HepG2 (cell line): Measurements from ENCODE around the gene ZNF771.

ENCODE experiments used
- ELF3 ChIP-seq: IDR thresholded peaks from 2 replicates; pipeline ENCODE4 v1.6.1; 2016; ENCODE audit warnings: missing genetic modification reagents, missing compliant biosample characterization
- HCFC1 ChIP-seq: fragments of 150-350 bp; IDR thresholded peaks from 2 replicates; pipeline ENCODE4 v1.6.1; 2014; ENCODE audit warnings: low read depth, low read length
- NAIF1 ChIP-seq: sonication (generic); formaldehyde crosslinking; IDR thresholded peaks from 2 replicates; pipeline ENCODE4 v1.5.0; 2020; ENCODE audit warnings: mild to moderate bottlenecking, missing genetic modification reagents, borderline replicate concordance
- SMC3 ChIP-seq: IDR thresholded peaks from 2 replicates; pipeline ENCODE4 v1.6.1; 2011; ENCODE audit warnings: low read length, improper control_type of control experiment
- SP2 ChIP-seq: sonication (generic); formaldehyde crosslinking; IDR thresholded peaks from 2 replicates; pipeline ENCODE4 v1.5.1; 2020; ENCODE audit warnings: mild to moderate bottlenecking, missing genetic modification reagents
- TOPORS ChIP-seq: sonication (generic); formaldehyde crosslinking; IDR thresholded peaks from 2 replicates; pipeline ENCODE4 v1.8.0; 2023; ENCODE audit warnings: mild to moderate bottlenecking, missing genetic modification reagents
- ZNF121 ChIP-seq: sonication (generic); formaldehyde crosslinking; IDR thresholded peaks from 2 replicates; pipeline ENCODE4 v1.5.0; 2020; ENCODE audit warnings: mild to moderate bottlenecking, missing genetic modification reagents
- ZNF644 ChIP-seq: IDR thresholded peaks from 2 replicates; pipeline ENCODE4 v1.6.1; 2016; ENCODE audit warnings: low read depth
- ZZZ3 ChIP-seq: sonication (generic); formaldehyde crosslinking; IDR thresholded peaks from 2 replicates; pipeline ENCODE4 v1.4.0; 2020; ENCODE audit warnings: missing genetic modification reagents, mild to moderate bottlenecking, borderline replicate concordance
- TF ChIP-seq, protein P1 (sequence below): sonication (generic); formaldehyde crosslinking; IDR thresholded peaks from 2 replicates; pipeline ENCODE4 v1.4.0; 2020; ENCODE audit warnings: mild to moderate bottlenecking, missing genetic modification reagents
- TF ChIP-seq, protein P2 (sequence below): sonication (generic); formaldehyde crosslinking; IDR thresholded peaks from 2 replicates; pipeline ENCODE4 v1.5.0; 2020; ENCODE audit warnings: mild to moderate bottlenecking, missing genetic modification reagents, moderate library complexity

- no peak for TF ChIP-seq ZNF121 (CRISPR knock-in tag)
- no peak for TF ChIP-seq HCFC1
- no peak for TF ChIP-seq ZNF644
- TF ChIP-seq ZZZ3 (CRISPR knock-in tag) = no peak
- no peak for TF ChIP-seq ELF3 (CRISPR knock-in tag)
- TF ChIP-seq, protein P1, sequence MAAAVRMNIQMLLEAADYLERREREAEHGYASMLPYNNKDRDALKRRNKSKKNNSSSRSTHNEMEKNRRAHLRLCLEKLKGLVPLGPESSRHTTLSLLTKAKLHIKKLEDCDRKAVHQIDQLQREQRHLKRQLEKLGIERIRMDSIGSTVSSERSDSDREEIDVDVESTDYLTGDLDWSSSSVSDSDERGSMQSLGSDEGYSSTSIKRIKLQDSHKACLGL (CRISPR knock-in tag) = no peak
- no peak for TF ChIP-seq NAIF1
- no peak for TF ChIP-seq SP2 (CRISPR knock-in tag)
- TF ChIP-seq, protein P2, sequence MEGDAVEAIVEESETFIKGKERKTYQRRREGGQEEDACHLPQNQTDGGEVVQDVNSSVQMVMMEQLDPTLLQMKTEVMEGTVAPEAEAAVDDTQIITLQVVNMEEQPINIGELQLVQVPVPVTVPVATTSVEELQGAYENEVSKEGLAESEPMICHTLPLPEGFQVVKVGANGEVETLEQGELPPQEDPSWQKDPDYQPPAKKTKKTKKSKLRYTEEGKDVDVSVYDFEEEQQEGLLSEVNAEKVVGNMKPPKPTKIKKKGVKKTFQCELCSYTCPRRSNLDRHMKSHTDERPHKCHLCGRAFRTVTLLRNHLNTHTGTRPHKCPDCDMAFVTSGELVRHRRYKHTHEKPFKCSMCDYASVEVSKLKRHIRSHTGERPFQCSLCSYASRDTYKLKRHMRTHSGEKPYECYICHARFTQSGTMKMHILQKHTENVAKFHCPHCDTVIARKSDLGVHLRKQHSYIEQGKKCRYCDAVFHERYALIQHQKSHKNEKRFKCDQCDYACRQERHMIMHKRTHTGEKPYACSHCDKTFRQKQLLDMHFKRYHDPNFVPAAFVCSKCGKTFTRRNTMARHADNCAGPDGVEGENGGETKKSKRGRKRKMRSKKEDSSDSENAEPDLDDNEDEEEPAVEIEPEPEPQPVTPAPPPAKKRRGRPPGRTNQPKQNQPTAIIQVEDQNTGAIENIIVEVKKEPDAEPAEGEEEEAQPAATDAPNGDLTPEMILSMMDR (CRISPR knock-in tag) = no peak
- no peak for TF ChIP-seq SMC3
- no peak for TF ChIP-seq TOPORS (CRISPR knock-in tag)
Observed at GRCh38 chr16:30371248-30371816, 36.1 kb upstream of the ZNF771 start.
